Ovary (tissue), 9 donors: ENCODE data around the gene RNF32. TPM values are rescaled to one million over a fixed set of nuclear protein-coding genes. Genes with fewer than 3 reads are reported as not detected.

ENCODE experiments used
- DNase-seq, 5 donors: peaks; one replicate each; pipeline ENCODE4 v3.0.0-alpha.2; 2019 to 2020
- H3K27ac ChIP-seq, 2 donors: fragments of 200-600 bp; one replicate each; pipeline versions ENCODE4 v1.5.1 to v1.8.0; 2019 to 2022
- H3K27me3 ChIP-seq: fragments of 200-600 bp; one replicate; pipeline ENCODE4 v1.8.0; 2022
- H3K36me3 ChIP-seq: fragments of 200-600 bp; sonication (generic); one replicate; pipeline ENCODE4 v1.5.1; 2019
- H3K4me1 ChIP-seq: one replicate; pipeline ENCODE4 v1.8.1; 2013; ENCODE audit warnings: mild to moderate bottlenecking, moderate library complexity; ENCODE audit not compliant: insufficient read depth
- H3K4me3 ChIP-seq: fragments of 200-600 bp; sonication (generic); one replicate; pipeline ENCODE4 v1.5.1; 2017
- H3K9me3 ChIP-seq, 2 donors: fragments of 200-600 bp in 1 of 2; sonication (generic) in 1 of 2; one replicate each; pipeline versions ENCODE4 v1.5.1 to v1.8.1; 2013 to 2019; ENCODE audit warnings: mild to moderate bottlenecking in 1 of 2, moderate library complexity in 1 of 2
- EP300 ChIP-seq: sonication (generic); formaldehyde crosslinking; IDR thresholded peaks from one replicate; pipeline ENCODE4 v1.6.1; 2017; ENCODE audit warnings: antibody characterized with exemption
- POLR2A ChIP-seq: fragments of 450-650 bp; IDR thresholded peaks from one replicate; pipeline ENCODE4 v1.6.1; 2017; ENCODE audit warnings: antibody characterized with exemption, mild to moderate bottlenecking, moderate library complexity
- WGBS, 3 donors: extraction: QIAGEN DNeasy Blood & Tissue Kit in 1 of 3; methylation state at CpG; one replicate each; pipeline versions ENCODE4 v1.1.5 to v1.1.7; 2013 to 2017; 5-methylcytosine and 5-hydroxymethylcytosine counted together
- intact Hi-C, 4 donors: fragments of 100-400 bp; cut with DNase I; formaldehyde crosslinking; loops; one replicate each; pipeline versions ENCODE4 v1.11.0 to v1.15.1; 2022 to 2023
- polyA plus RNA-seq, 2 donors: library from polyadenylated mRNA; stranded (reverse); fragments of 200-250 nt in 1 of 2; fragments of 350-450 nt in 1 of 2; fragmentation: Illumina TruSeq in 1 of 2; extraction: RNeasy Lipid Tissue Mini Kit (QIAGEN cat#74804) in 1 of 2; gene quantifications; one replicate each; pipeline ENCODE4 v1.2.3, GENCODE V29; 2013 to 2014
- total RNA-seq, 7 donors: library from RNA; depleted of rRNA in 2 of 7; stranded (reverse); fragments of >200 nt in 2 of 7; fragmentation: NEBNext Ultra II Directional in 3 of 7; extraction: Animal tissue kit (Norgen Biotek cat#: 25700) in 3 of 7; gene quantifications; one replicate each; pipeline versions ENCODE4 v1.1.0 to v1.2.4, GENCODE V29; 2016 to 2023
- TF ChIP-seq, protein P1 (sequence below), 3 donors: fragments of 450-650 bp in 2 of 3; fragments of 200-600 bp in 1 of 3; IDR thresholded peaks; one replicate each; pipeline versions ENCODE4 v1.5.1 to v1.8.0; 2016 to 2022; ENCODE audit warnings: antibody characterized with exemption in 3 of 3, mild to moderate bottlenecking in 1 of 3
- donor health status: DM: no; HTN: no; CAD: no; lungs with moderate emphysema.
- donor health status: DM: no; HTN: no; CAD: no.
- donor health status: Bipolar disorder and iron deficiency.
- donor health status: DM: yes; HTN: yes; CAD: no.
- donor health status: DM: no; HTN: no; CAD: no.
- donor health status: DM: yes; HTN: yes; CAD: no.

Gene RNF32
- total and polyA plus RNA-seq, 9 donors, result 0.72 to 2.3 (median 1.6) TPM

DNA sequence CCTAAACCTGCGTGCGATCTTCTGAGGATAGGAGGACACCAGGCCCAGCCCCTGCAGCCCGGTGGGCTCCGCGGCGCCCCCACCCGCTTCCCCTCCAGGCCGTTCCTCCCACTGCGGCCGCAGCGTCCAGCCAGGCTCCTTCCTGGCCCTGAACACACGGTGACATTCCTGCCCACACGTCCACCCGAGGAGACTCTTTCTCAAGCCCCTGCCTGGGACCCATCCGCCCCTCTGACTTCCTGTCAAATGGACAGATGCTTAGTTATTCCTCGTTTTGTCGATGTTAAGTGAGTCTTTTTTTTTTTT lies 32.4 kb upstream of the RNF32 start:
- H3K9me3 ChIP-seq, result no peaks in the 10 kb centered on the region
- 18 to 46% (median 28%) methylated on average over 17 of the region's 17 CpGs for WGBS, 3 donors
- TF ChIP-seq EP300 (no peak), POLR2A (no peak)
- TF ChIP-seq, protein P1, sequence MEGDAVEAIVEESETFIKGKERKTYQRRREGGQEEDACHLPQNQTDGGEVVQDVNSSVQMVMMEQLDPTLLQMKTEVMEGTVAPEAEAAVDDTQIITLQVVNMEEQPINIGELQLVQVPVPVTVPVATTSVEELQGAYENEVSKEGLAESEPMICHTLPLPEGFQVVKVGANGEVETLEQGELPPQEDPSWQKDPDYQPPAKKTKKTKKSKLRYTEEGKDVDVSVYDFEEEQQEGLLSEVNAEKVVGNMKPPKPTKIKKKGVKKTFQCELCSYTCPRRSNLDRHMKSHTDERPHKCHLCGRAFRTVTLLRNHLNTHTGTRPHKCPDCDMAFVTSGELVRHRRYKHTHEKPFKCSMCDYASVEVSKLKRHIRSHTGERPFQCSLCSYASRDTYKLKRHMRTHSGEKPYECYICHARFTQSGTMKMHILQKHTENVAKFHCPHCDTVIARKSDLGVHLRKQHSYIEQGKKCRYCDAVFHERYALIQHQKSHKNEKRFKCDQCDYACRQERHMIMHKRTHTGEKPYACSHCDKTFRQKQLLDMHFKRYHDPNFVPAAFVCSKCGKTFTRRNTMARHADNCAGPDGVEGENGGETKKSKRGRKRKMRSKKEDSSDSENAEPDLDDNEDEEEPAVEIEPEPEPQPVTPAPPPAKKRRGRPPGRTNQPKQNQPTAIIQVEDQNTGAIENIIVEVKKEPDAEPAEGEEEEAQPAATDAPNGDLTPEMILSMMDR (IDR thresholded peaks at IDR 0.05), result no peak
- peak overlapping the region; percentile 26 for H3K4me3 ChIP-seq
- H3K27ac ChIP-seq, result no peak overlapping the region
- intact Hi-C loops, result no loop called here
- peaks cover 1% of the 10 kb centered on the region for H3K4me1 ChIP-seq
- H3K36me3 ChIP-seq, result no peaks in the 10 kb centered on the region
- no peak for DNase-seq
- no peaks in the 10 kb centered on the region for H3K27me3 ChIP-seq

- Histone ChIP-seq H3K9me3 (no peaks in the 10 kb centered on the region), H3K27me3 (no peaks in the 10 kb centered on the region), H3K4me1 (peaks cover 1% of the 10 kb centered on the region), H3K27ac (no peak overlapping the region), H3K36me3 (no peaks in the 10 kb centered on the region), H3K4me3 (no peak overlapping the region)
- DNase-seq, result no peak
- TF ChIP-seq, protein P1 (IDR thresholded peaks at IDR 0.05), result no peak
- no peak for TF ChIP-seq POLR2A
- TF ChIP-seq EP300, result no peak
- intact Hi-C loops, result no loop called here
- 57 to 68% (median 63%) methylated on average over 7 of the region's 7 CpGs for WGBS, 3 donors
These were observed 31.3 kb upstream of the RNF32 start for GRCh38 chr7:156609010-156609877.

GRCh38 chr7:156610130-156610529 lies 30.4 kb upstream of the RNF32 start:
- intact Hi-C loops, result no loop called here
- Histone ChIP-seq H3K27ac (no peak overlapping the region), H3K27me3 (no peaks in the 10 kb centered on the region), H3K4me1 (peaks cover 1% of the 10 kb centered on the region), H3K36me3 (no peaks in the 10 kb centered on the region), H3K9me3 (no peaks in the 10 kb centered on the region), H3K4me3 (no peak overlapping the region)
- 64 to 72% (median 72%) methylated on average over 11 of the region's 11 CpGs for WGBS, 3 donors
- no peak for DNase-seq
- TF ChIP-seq POLR2A (no peak), EP300 (no peak)
- TF ChIP-seq, protein P1 (IDR thresholded peaks at IDR 0.05), result no peak

GRCh38 chr7:156610601-156611000 lies 30.0 kb upstream of the RNF32 start:
- no peak overlapping the region for H3K27ac ChIP-seq
- H3K4me1 ChIP-seq, result peaks cover 1% of the 10 kb centered on the region
- intact Hi-C loops, result no loop called here
- no peaks in the 10 kb centered on the region for H3K27me3 ChIP-seq
- TF ChIP-seq POLR2A, result no peak
- TF ChIP-seq, protein P1 (IDR thresholded peaks at IDR 0.05), result no peak
- TF ChIP-seq EP300, result no peak
- no peaks in the 10 kb centered on the region for H3K36me3 ChIP-seq
- no peak for DNase-seq
- 75 to 78% (median 77%) methylated on average over 11 of the region's 11 CpGs for WGBS, 3 donors
- H3K9me3 ChIP-seq, result no peaks in the 10 kb centered on the region
- no peak overlapping the region for H3K4me3 ChIP-seq
